Measurements from ENCODE around the gene ATXN7. TPM values are rescaled to one million over a fixed set of nuclear protein-coding genes. Genes with fewer than 3 reads are reported as not detected.

The ATXN7 gene
- total and polyA plus RNA-seq, 2 of the 13 experiments (the other 11 are each of a cell fraction or from before 2014, with no cell fraction given), result 13.8 to 20.0 TPM

GRCh38 chr3:63863150-63864007, at the start of gene ATXN7, which contains the start of gene THOC7 (continued):
- TF ChIP-seq NR2C2 (CRISPR knock-in tag; IDR thresholded peaks at IDR 0.05; ENCODE audit: borderline replicate concordance) (peak; percentile 70; the same call in 1 of the 2 replicates), RARG (CRISPR knock-in tag; IDR thresholded peaks at IDR 0.05; ENCODE audit: low read depth) (no peak), ZBTB43 (CRISPR knock-in tag; conservative IDR thresholded peaks at IDR 0.05) (no peak; the same call in 1 of the 2 replicates), SMAD9 (CRISPR knock-in tag; IDR thresholded peaks at IDR 0.05) (no peak), HOXA3 (CRISPR knock-in tag; IDR thresholded peaks at IDR 0.05) (no peak; the same call in 1 of the 2 replicates), PCBP2 (optimal IDR thresholded peaks at IDR 0.05; ENCODE audit: low read depth, low read length, poor library complexity, severe bottlenecking) (no peak), SRSF1 (optimal IDR thresholded peaks at IDR 0.05; ENCODE audit: low read depth, low read length) (no peak), ESRRA (CRISPR knock-in tag; IDR thresholded peaks at IDR 0.05; ENCODE audit: low read depth) (no peak), ZNF138 (CRISPR knock-in tag; IDR thresholded peaks at IDR 0.05; ENCODE audit: low read depth) (no peak), XBP1 (CRISPR knock-in tag; IDR thresholded peaks at IDR 0.05) (no peak), GLI4 (CRISPR knock-in tag; IDR thresholded peaks at IDR 0.05; ENCODE audit: borderline replicate concordance) (0 out of 2 replicates have a peak, but pooled peaks have one; percentile 20), ZNF234 (CRISPR knock-in tag; conservative IDR thresholded peaks at IDR 0.05) (no peak), ZNF589 (CRISPR knock-in tag; conservative IDR thresholded peaks at IDR 0.05) (peak; percentile 44; the same call in 1 of the 2 replicates), ZNF143 (CRISPR knock-in tag; IDR thresholded peaks at IDR 0.05) (peak; percentile 63), HNRNPH1 (optimal IDR thresholded peaks at IDR 0.05; ENCODE audit: low read depth, low read length) (no peak), SYNCRIP (IDR thresholded peaks at IDR 0.05; ENCODE audit: insufficient read depth, low read depth, low read length) (no peak), RBAK (CRISPR knock-in tag; IDR thresholded peaks at IDR 0.05) (no peak), MEIS1 (CRISPR knock-in tag; IDR thresholded peaks at IDR 0.05; ENCODE audit: borderline replicate concordance) (no peak; the same call in 1 of the 2 replicates), ZNF709 (CRISPR knock-in tag; IDR thresholded peaks at IDR 0.05) (0 out of 2 replicates have a peak, but pooled peaks have one; percentile 24), TRIM24 (CRISPR knock-in tag; IDR thresholded peaks at IDR 0.05) (no peak), LCORL (IDR thresholded peaks at IDR 0.05) (no peak), LCORL (CRISPR knock-in tag; IDR thresholded peaks at IDR 0.05) (no peak), HOXA9 (CRISPR knock-in tag; IDR thresholded peaks at IDR 0.05; ENCODE audit: borderline replicate concordance) (peak; percentile 47; the same call in 1 of the 2 replicates)
- TF ChIP-seq, protein P1, sequence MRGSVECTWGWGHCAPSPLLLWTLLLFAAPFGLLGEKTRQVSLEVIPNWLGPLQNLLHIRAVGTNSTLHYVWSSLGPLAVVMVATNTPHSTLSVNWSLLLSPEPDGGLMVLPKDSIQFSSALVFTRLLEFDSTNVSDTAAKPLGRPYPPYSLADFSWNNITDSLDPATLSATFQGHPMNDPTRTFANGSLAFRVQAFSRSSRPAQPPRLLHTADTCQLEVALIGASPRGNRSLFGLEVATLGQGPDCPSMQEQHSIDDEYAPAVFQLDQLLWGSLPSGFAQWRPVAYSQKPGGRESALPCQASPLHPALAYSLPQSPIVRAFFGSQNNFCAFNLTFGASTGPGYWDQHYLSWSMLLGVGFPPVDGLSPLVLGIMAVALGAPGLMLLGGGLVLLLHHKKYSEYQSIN (CRISPR knock-in tag; IDR thresholded peaks at IDR 0.05; ENCODE audit: borderline replicate concordance), result no peak
- TF ChIP-seq, protein P2, sequence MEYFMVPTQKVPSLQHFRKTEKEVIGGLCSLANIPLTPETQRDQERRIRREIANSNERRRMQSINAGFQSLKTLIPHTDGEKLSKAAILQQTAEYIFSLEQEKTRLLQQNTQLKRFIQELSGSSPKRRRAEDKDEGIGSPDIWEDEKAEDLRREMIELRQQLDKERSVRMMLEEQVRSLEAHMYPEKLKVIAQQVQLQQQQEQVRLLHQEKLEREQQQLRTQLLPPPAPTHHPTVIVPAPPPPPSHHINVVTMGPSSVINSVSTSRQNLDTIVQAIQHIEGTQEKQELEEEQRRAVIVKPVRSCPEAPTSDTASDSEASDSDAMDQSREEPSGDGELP (IDR thresholded peaks at IDR 0.05; ENCODE audit: borderline replicate concordance, low read depth), result no peak
- TF ChIP-seq, protein P3, sequence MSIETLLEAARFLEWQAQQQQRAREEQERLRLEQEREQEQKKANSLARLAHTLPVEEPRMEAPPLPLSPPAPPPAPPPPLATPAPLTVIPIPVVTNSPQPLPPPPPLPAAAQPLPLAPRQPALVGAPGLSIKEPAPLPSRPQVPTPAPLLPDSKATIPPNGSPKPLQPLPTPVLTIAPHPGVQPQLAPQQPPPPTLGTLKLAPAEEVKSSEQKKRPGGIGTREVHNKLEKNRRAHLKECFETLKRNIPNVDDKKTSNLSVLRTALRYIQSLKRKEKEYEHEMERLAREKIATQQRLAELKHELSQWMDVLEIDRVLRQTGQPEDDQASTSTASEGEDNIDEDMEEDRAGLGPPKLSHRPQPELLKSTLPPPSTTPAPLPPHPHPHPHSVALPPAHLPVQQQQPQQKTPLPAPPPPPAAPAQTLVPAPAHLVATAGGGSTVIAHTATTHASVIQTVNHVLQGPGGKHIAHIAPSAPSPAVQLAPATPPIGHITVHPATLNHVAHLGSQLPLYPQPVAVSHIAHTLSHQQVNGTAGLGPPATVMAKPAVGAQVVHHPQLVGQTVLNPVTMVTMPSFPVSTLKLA (IDR thresholded peaks at IDR 0.05), result no peak

Measured in HepG2 (cell line).